Hepatic stellate cell (primary cell): ENCODE data around the gene NLN.
"Not testable (repeated sequence)": the region's sequence is repeated elsewhere in the genome, so short reads cannot be mapped to it uniquely, and the experiment has no call there.

ENCODE experiments used
- DNase-seq: peaks from one replicate; pipeline ENCODE4 v3.0.0; 2011; ENCODE audit warnings: low spot score

Gene NLN

GRCh38 chr5:65832603-65833228 is 110.7 kb downstream of the NLN start:
- no peak for DNase-seq

- no peak for DNase-seq
These were observed 111.8 kb downstream of the NLN start for GRCh38 chr5:65833780-65834179.

- no peak for DNase-seq
These were observed 112.3 kb downstream of the NLN start for GRCh38 chr5:65834306-65834705.

GRCh38 chr5:65835191-65835590 is 113.2 kb downstream of the NLN start:
- no peak for DNase-seq

- DNase-seq = peak; percentile 17
These were observed 115.1 kb downstream of the NLN start for GRCh38 chr5:65837139-65837538.

GRCh38 chr5:65839170-65839569 is 117.2 kb downstream of the NLN start:
- DNase-seq = not testable (repeated sequence)

GRCh38 chr5:65840071-65840470 is 118.1 kb downstream of the NLN start:
- DNase-seq = no peak

GRCh38 chr5:65844763-65845162 is 122.8 kb downstream of the NLN start:
- DNase-seq = not testable (repeated sequence)

- DNase-seq = no peak
These were observed 124.1 kb downstream of the NLN start for GRCh38 chr5:65846101-65846500.

- DNase-seq = not testable (repeated sequence)
These were observed 125.0 kb downstream of the NLN start for GRCh38 chr5:65847019-65847418.

GRCh38 chr5:65849918-65850317 is 127.9 kb downstream of the NLN start:
- DNase-seq = not testable (repeated sequence)

GRCh38 chr5:65854925-65855324 is 132.9 kb downstream of the NLN start:
- no peak for DNase-seq

GRCh38 chr5:65855766-65856315 is 133.8 kb downstream of the NLN start:
- DNase-seq = no peak

- DNase-seq = no peak
These were observed 134.5 kb downstream of the NLN start for GRCh38 chr5:65856520-65856919.

- DNase-seq = no peak
These were observed 136.3 kb downstream of the NLN start for GRCh38 chr5:65858316-65858715.

- DNase-seq = peak; percentile 50
These were observed 139.8 kb downstream of the NLN start for GRCh38 chr5:65861830-65862241.

GRCh38 chr5:65862384-65862783 is 140.4 kb downstream of the NLN start:
- no peak for DNase-seq

GRCh38 chr5:65863747-65864146 is 141.7 kb downstream of the NLN start:
- DNase-seq = no peak

- DNase-seq = no peak
These were observed 145.0 kb downstream of the NLN start for GRCh38 chr5:65866837-65867521.

GRCh38 chr5:65867542-65868195 is 145.7 kb downstream of the NLN start:
- no peak for DNase-seq

- DNase-seq = no peak
These were observed 146.5 kb downstream of the NLN start for GRCh38 chr5:65868509-65868908.

- DNase-seq = no peak
These were observed 149.2 kb downstream of the NLN start for GRCh38 chr5:65871182-65871581.

- not testable (repeated sequence) for DNase-seq
These were observed 149.8 kb downstream of the NLN start for GRCh38 chr5:65871776-65872175.
